ENCODE results near the gene CUL4A. TPM values are rescaled to one million over a fixed set of nuclear protein-coding genes. Genes with fewer than 3 reads are reported as not detected.
"Not testable (repeated sequence)": the region's sequence is repeated elsewhere in the genome, so short reads cannot be mapped to it uniquely, and the experiment has no call there.

The CUL4A gene
- total and polyA plus RNA-seq, 8 donors: 18.1 to 33.4 (median 28.9) TPM

- peaks cover 0 to 52% (median 9%) of the 10 kb centered on the region in 3 donors for H3K36me3 ChIP-seq
Measured at GRCh38 chr13:113260996-113261395, 51.6 kb downstream of the CUL4A start.

DNA sequence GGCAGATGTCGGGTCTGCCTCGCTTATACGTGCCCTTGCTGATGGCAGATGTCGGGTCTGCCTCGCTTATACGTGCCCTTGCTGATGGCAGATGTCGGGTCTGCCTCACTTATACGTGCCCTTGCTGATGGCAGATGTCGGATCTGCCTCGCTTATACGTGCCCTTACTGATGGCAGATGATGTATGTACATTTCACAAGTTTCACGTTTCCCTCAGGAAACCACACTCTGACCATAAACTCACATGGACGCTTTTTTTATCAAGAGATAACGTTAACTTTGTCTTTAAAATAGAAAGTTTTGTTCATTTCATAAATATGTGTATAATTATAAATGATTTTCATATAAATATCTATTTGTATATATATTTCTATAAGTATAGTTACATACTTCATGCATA lies 53.6 kb downstream of the CUL4A start:
- H3K36me3 ChIP-seq: peaks cover 0 to 37% (median 9%) of the 10 kb centered on the region in 3 donors
- H3K9me3 ChIP-seq; H3K27me3 ChIP-seq; H3K4me1 ChIP-seq; DNase-seq; H3K4me3 ChIP-seq; FAIRE-seq; ATAC-seq; H3K27ac ChIP-seq; intact Hi-C loops (cut with DNase I): not testable (repeated sequence)
- WGBS, 2 donors: 88% methylated on average over 11 to 14 of the region's 14 CpGs

More at GRCh38 chr13:113260996-113261395, 51.6 kb downstream of the CUL4A start:
- Histone ChIP-seq H3K9me3 (no peaks in the 10 kb centered on the region), H3K4me1 (no peaks in the 10 kb centered on the region), H3K27me3 (no peaks in the 10 kb centered on the region), H3K27ac (no peak overlapping the region), H3K4me3 (no peak overlapping the region)
- no peak for TF ChIP-seq CTCF (IDR thresholded peaks at IDR 0.05)
- no peak for ATAC-seq
- no peak for FAIRE-seq
- intact Hi-C loops (cut with DNase I): no loop called here
- DNase-seq: no peak
- 86% methylated on average over 13 of the region's 13 CpGs for WGBS, 2 donors

DNA sequence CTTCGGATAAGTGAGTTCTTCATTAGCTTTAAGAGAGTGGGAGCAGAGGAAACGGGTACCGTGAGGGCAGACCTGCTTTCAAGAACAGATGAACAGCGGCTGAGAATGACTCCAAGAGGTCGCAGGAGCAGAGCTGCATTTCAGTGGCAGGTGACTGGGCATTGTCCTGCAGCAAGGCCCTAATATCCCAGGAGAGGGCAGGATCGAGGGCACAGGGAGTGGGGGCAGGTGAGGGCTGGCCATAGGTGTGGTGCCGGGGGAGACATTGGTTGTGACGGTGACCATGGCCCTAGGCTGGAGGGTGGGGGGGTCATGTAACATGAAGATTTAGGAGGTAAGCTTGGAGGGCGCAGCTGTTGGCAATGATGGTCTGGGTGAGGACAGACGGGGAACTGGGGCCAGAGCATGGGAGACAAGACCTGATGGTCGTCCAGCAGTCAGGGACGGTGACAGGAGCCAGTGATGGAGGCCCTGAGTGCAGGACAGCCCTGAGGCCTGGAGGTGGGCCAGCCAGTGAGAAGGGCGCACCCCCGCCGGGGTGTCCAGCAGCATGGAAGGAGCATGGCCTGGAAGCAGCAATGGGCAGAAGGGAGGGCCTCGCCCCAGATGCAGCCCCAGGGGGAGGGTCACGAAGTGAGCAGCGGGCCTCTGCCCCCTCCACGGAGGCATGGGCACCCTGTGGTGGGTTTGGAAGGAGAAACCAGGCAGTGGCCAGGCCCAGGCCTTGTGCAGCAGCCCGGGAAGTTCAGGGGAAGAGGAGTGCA lies 58.4 kb downstream of the CUL4A start:
- Histone ChIP-seq H3K27me3 (no peaks in the 10 kb centered on the region), H3K9me3 (no peaks in the 10 kb centered on the region), H3K36me3 (peaks cover 0 to 10% (median 0%) of the 10 kb centered on the region in 3 donors), H3K27ac (no peak overlapping the region), H3K4me1 (no peaks in the 10 kb centered on the region), H3K4me3 (no peak overlapping the region)
- no peak for TF ChIP-seq CTCF (IDR thresholded peaks at IDR 0.05)
- ATAC-seq: no peak
- 91 to 95% methylated on average over 20 of the region's 20 CpGs for WGBS, 2 donors
- no peak for FAIRE-seq
- DNase-seq: no peak
- intact Hi-C loops (cut with DNase I): no loop called here

DNA sequence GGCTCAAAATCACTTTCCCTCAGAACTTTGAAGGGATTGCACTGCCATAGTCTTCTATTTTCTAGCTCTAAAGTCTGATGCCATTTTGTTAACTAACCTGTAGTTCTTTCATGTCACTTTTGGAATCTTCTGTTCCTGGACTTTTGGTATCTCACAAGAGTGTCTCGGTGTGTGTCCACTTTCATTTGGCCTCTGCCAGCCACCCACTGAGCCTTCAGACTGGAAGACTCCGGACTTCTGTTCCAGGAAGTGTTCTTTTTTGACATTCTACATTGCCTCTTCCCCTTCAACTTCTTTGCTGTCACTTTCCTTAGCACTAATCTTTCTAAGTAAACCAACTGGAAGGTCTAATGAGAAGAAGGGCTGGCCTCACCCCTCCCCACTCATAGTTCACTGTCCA lies 62.6 kb downstream of the CUL4A start:
- no peak overlapping the region for H3K27ac ChIP-seq
- WGBS, 2 donors: 84 to 95% methylated on average over 2 of the region's 2 CpGs
- intact Hi-C loops (cut with DNase I): loop anchor here in 2 of 3 donors (5.0 to 10.0 kb wide), 2 partner anchors 120 to 123 kb away; no protein-coding TSS in a partner anchor

DNA sequence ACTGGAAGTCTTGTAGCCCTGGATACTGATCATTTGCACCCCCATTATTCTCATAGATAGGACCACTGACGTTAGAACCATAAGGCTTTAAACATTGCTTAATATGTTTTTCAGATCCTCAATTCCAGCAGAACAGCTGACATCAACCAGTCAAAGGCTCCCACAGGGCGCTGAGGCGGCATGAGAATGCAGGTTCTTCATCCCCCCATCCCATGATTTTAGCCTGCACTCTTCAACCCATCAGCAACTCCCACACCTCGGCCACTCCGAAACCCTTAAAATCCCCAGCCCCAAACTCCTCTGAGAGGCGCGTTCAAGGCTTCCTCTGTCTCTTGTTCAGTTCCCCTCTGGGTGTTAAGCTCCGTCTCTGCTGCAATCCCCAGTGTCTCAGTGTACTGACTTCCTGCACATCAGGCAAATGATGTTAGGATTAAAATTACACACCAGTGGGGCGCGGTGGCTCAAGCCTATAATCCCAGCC lies 63.3 kb downstream of the CUL4A start:
- no peak for FAIRE-seq
- Histone ChIP-seq H3K36me3 (no peaks in the 10 kb centered on the region), H3K27me3 (no peaks in the 10 kb centered on the region), H3K4me1 (no peaks in the 10 kb centered on the region), H3K9me3 (no peaks in the 10 kb centered on the region), H3K27ac (no peak overlapping the region), H3K4me3 (no peak overlapping the region)
- TF ChIP-seq CTCF (IDR thresholded peaks at IDR 0.05): no peak
- ATAC-seq: peak in 1 of 4 donors; percentile 35
- intact Hi-C loops (cut with DNase I): loop anchor here in 2 of 3 donors (5.0 to 10.0 kb wide), 2 partner anchors 120 to 122 kb away; no protein-coding TSS in a partner anchor
- WGBS, 2 donors: 85 to 92% methylated on average over 10 of the region's 10 CpGs
- no peak for DNase-seq

More for the DNA sequence above, 62.6 kb downstream of the CUL4A start:
- Histone ChIP-seq H3K27me3 (no peaks in the 10 kb centered on the region), H3K36me3 (no peaks in the 10 kb centered on the region), H3K4me1 (no peaks in the 10 kb centered on the region), H3K4me3 (no peak overlapping the region), H3K9me3 (no peaks in the 10 kb centered on the region)
- no peak for ATAC-seq
- TF ChIP-seq CTCF (IDR thresholded peaks at IDR 0.05): no peak
- DNase-seq: no peak
- no peak for FAIRE-seq

Measured in pancreas (tissue), 10 donors.